NCI-H146 treated with DMSO at 0.1 percent for 48 hours (cell line): ENCODE measurements around the gene ATP1A1.

Experiments
- DNase-seq: peaks from one replicate; lab custom pipeline; 2025; ENCODE audit not compliant: unreplicated experiment; lab: John Stamatoyannopoulos, UW

ATP1A1 gene

GRCh38 chr1:116343019-116343418 lies 30.0 kb upstream of the ATP1A1 start:
- DNase-seq = no peak

GRCh38 chr1:116345011-116345410 lies 28.0 kb upstream of the ATP1A1 start:
- no peak for DNase-seq

DNA sequence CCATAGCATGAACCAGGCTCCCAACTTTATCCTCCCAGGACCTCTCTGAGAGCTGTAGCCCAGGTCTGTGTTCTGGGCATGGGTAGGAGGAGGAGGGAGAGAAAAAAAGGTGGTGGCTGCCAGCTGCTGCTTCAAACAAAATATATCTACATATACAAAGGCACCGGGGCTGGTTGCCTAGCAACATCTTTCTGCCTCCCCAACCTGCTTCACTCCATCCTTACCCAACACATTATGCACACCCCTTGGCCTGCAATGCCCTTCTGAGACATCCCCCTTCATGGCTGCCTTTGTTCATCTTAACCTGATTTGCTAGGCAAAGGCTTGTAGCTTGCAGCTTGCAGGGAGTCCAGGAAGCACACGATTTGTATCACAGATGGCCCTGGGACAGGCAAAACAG lies 27.2 kb upstream of the ATP1A1 start:
- DNase-seq = peak; percentile 55

GRCh38 chr1:116346943-116347673 lies 25.9 kb upstream of the ATP1A1 start:
- no peak for DNase-seq

DNA sequence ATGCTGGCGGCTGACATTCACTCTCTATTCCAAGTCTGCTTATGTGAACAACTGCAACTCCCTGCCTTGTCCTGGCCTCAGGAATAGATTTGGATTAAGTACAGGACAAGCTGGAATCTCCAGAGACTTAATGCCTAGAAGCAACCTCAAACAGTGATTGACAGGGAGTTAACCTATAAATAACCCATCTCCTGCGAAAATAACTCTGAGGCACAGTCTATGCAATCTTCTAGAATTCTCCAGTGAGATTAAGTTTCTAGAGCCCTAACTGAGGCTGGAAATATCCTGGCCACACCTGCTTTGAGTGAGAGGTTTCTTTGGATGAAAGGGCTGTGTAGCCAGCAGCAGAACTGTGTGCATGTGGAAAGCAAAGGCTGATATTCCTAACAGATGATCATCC lies 25.3 kb upstream of the ATP1A1 start:
- DNase-seq = no peak

GRCh38 chr1:116350097-116350645 lies 22.9 kb upstream of the ATP1A1 start:
- DNase-seq = no peak

- no peak for DNase-seq
Observed at GRCh38 chr1:116351914-116352313, 21.1 kb upstream of the ATP1A1 start.

DNA sequence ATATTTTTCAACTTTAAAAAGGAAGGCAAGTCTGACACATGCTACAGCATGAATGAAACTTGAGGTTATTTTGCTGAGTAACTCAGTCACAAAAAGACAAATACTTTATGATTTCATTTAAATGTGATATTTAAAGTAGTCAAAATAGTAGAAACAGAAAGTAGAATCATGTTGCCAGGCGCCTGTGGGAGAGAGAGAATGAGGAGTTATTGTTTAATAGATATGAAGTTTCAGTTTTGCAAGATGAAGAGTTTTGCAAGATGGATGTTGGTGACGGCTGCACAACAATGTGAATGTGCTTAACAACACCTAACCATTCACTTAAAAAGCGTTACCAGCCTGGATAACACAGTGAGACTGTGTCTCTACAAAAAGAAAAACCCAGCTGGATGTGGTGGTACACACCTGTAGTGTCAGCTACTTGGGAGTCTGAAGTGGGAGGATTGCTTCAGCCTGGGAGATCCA lies 20.7 kb upstream of the ATP1A1 start:
- no peak for DNase-seq

GRCh38 chr1:116353155-116353554 lies 19.9 kb upstream of the ATP1A1 start:
- DNase-seq = no peak

- no peak for DNase-seq
Observed at GRCh38 chr1:116356067-116356466, 17.0 kb upstream of the ATP1A1 start.

GRCh38 chr1:116356673-116357072 lies 16.4 kb upstream of the ATP1A1 start:
- no peak for DNase-seq

DNA sequence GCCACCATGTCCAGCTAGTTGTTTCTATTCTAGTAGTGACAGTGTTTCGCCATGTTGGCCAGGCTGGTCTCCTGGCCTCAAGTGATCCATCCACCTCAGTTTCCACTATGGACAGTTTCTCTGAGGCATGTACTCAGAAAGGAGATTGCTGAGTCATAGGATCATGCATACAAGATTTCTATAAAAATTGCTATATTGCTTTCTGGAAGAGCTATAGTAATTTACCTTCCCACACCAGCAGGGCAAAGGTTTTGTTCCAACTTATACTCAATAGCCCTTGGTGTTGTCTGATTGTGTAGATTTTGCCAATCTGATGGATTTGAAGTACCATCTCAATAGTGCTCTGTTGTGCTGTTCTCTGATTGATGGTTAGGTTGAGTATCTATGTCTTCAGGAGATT lies 15.6 kb upstream of the ATP1A1 start:
- DNase-seq = no peak

DNA sequence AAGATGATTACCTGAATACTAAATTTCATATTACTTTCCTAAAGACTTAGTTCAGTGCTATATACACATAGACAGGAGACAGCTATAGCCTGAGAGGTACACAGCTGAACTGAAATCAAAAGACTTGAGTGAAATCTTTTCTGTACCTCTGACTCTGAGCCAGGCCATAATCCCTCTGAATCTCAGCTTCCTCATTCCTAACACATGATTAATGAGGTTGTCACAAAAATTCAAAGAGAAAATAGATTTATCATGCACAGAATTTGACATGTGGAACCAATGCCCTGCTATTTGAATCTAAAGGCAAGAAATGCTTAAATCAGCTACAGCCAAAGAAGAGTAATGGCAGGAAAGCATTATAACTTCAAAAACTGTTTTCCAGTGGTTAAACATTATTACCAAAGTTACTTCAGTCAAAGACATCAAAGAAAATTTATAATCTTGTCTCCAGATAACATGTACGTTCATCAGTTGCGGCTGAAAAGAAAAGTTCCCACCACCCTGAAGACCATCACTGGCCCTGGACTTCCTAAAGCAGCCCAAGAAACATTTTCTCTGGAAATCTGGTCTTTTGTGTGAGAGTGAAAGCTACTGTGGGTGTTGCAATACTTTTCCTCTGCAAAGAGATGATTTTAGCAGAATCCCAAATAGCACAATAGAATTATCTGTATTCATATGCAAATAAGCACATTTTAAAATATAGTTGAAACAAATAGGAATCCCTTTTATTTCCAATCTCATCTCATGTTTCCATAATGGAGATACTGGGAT lies 13.8 kb upstream of the ATP1A1 start:
- no peak for DNase-seq

- no peak for DNase-seq
Observed at GRCh38 chr1:116359871-116360270, 13.2 kb upstream of the ATP1A1 start.

GRCh38 chr1:116360429-116361173 lies 12.4 kb upstream of the ATP1A1 start:
- no peak for DNase-seq

DNA sequence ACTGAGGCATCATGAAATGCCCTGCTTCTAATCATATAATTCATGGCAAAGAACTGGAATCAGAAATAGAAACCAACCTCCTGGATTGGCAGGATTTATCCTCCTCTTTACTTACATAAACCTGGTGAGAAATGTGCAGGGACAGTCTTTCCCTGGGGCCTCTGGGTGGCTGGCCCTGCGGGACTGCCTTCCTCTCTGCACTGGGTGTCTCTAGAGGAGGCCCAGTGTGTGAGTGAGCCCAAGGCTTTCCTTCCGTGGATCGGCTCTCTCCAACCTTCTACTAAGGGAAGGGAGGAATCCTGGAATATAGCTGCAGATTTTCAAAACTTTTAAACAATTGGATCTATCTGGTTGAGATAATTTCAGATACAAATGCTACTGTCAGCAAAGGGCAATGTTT lies 11.4 kb upstream of the ATP1A1 start:
- no peak for DNase-seq

DNA sequence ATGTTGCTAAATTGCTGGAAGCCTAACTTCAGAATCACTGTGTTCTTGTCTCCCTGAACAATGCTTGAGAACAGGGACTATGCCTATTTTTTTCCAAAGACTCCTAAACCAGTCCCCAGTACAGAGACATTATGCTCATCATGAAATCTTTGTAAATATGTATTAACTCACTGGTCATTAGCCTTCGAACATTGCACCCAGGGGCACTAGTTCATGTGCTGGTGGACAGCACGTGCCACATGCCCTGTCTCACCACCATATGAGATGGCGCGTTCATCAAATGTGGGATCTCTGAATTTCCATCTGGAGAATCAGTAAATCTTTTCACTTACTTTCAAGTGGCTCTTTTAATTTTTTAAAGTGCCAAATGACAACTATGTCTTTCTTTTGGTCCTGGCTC lies 11.0 kb upstream of the ATP1A1 start:
- no peak for DNase-seq

GRCh38 chr1:116365353-116365780 lies 7.7 kb upstream of the ATP1A1 start:
- no peak for DNase-seq

- DNase-seq = no peak
Observed at GRCh38 chr1:116365857-116366256, 7.2 kb upstream of the ATP1A1 start.

DNA sequence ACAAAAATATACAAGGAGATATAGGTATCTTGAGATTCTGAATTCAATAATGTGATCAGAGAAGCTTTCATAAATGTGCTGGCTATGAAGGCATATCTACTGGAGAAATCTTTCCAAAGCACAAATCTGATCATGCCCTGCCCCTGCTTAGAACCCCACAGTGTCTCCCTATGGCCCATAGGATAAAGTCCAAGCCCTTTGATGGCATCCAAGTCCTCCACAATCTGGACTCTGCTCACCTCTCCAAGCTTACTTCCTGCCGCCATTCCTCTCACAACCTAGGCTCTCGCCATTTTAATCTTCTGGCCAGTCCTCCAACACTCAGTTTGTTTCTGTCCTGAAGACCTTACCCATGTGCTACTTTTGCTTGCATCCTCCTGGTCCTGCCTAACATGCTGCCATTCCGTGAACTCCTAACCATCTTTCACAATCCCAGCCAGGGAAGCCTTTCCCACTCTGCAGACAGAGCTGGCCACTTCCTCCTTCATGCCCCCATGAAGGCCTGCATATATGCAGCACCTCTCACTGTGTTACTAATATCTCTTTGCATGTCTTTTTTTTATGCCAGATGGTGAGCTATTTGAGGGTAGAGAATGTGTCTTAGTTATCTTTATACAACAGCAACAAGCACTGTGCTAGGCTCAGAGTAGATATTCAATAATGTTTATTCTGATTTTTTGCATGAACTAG lies 5.6 kb upstream of the ATP1A1 start:
- DNase-seq = no peak

DNA sequence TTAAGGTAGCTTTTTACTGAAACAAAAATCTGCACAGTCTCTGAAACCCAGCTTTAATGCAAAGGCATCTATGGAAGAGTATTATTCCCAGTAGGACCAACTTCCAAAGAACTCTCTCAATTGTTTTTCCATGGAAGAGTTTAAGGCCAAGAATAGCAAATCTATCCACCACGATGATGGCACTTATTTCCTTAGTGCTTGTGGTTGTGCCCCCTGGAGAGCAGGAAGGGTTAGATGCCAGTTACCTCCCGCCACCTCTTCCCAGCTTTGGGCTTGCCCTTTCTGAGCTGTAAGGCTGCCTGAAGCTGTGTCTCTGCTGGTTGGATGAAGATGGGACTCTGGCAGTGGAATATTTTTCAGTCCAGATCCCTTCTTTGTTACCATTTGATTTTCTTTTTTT lies 4.8 kb upstream of the ATP1A1 start:
- no peak for DNase-seq
